Hepatocyte (in vitro differentiated cells): ENCODE measurements around the gene AGBL1.

Experiments
- EZH2 ChIP-seq: fragments of 200-600 bp; sonication (generic); IDR thresholded peaks from 2 replicates; pipeline ENCODE4 v1.6.1; 2016; ENCODE audit warnings: antibody characterized with exemption, mild to moderate bottlenecking, borderline replicate concordance
- TF ChIP-seq, protein P1 (sequence below): fragments of 200-600 bp; sonication (generic); IDR thresholded peaks from 2 replicates; pipeline ENCODE4 v1.5.1; 2016; ENCODE audit warnings: antibody characterized with exemption, mild to moderate bottlenecking; ENCODE audit not compliant: poor library complexity

DNA sequence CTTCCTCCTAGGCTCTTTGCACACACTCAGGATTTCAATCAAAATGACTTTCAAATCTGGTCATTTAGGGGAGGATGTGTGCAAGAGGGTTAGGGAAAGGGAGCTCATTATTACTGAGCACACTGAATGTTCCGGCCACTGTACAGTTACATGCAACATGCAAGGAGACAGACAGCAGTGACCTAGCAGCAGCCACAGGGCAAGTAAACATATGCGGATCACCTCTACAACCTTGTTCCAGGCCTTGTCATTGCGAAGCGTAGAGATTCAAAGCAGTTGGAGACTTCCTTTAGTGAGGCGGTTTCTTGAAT is 837.6 kb downstream of the AGBL1 start:
- TF ChIP-seq EZH2 = no peak
- TF ChIP-seq, protein P1, sequence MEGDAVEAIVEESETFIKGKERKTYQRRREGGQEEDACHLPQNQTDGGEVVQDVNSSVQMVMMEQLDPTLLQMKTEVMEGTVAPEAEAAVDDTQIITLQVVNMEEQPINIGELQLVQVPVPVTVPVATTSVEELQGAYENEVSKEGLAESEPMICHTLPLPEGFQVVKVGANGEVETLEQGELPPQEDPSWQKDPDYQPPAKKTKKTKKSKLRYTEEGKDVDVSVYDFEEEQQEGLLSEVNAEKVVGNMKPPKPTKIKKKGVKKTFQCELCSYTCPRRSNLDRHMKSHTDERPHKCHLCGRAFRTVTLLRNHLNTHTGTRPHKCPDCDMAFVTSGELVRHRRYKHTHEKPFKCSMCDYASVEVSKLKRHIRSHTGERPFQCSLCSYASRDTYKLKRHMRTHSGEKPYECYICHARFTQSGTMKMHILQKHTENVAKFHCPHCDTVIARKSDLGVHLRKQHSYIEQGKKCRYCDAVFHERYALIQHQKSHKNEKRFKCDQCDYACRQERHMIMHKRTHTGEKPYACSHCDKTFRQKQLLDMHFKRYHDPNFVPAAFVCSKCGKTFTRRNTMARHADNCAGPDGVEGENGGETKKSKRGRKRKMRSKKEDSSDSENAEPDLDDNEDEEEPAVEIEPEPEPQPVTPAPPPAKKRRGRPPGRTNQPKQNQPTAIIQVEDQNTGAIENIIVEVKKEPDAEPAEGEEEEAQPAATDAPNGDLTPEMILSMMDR = no peak
